Neutrophil (primary cell): ENCODE results near the gene KLRK1.

Source experiments
- H3K27ac ChIP-seq: fragments of 200-600 bp; sonication (generic); 2 replicates; pipeline ENCODE4 v1.5.1; 2016; ENCODE audit warnings: mild to moderate bottlenecking, moderate library complexity
- H3K27me3 ChIP-seq: fragments of 200-600 bp; sonication (generic); 2 replicates; pipeline ENCODE4 v1.6.0; 2016; ENCODE audit warnings: mild to moderate bottlenecking
- H3K36me3 ChIP-seq: fragments of 200-600 bp; sonication (generic); 2 replicates; pipeline ENCODE4 v1.5.1; 2017
- H3K4me1 ChIP-seq, 2 experiments: fragments of 200-600 bp in 1 of 2; sonication (generic) in 1 of 2; 1 replicate in 1 of 2; 2 replicates in 1 of 2; pipeline versions ENCODE4 v1.5.1 to v1.6.1; 2013 to 2016; ENCODE audit warnings: low read depth in 1 of 2, low read length in 1 of 2, mild to moderate bottlenecking in 1 of 2, moderate library complexity in 1 of 2; ENCODE audit not compliant: control insufficient read depth in 1 of 2, insufficient read depth in 1 of 2
- H3K4me3 ChIP-seq, 2 experiments: fragments of 200-600 bp in 1 of 2; sonication (generic) in 1 of 2; 1 replicate in 1 of 2; 2 replicates in 1 of 2; pipeline ENCODE4 v1.5.1; 2013 to 2016; ENCODE audit warnings: low read depth in 1 of 2, low read length in 1 of 2, mild to moderate bottlenecking in 1 of 2, moderate library complexity in 1 of 2
- H3K9me3 ChIP-seq: fragments of 200-600 bp; sonication (generic); 2 replicates; pipeline ENCODE4 v1.5.1; 2016
- TF ChIP-seq, protein P1 (sequence below): fragments of 200-600 bp; sonication (generic); IDR thresholded peaks from 2 replicates; pipeline ENCODE4 v1.5.1; 2016; ENCODE audit warnings: antibody characterized with exemption

The KLRK1 gene

GRCh38 chr12:10366875-10367274 lies 23.0 kb downstream of the KLRK1 start:
- Histone ChIP-seq H3K36me3 (no peaks in the 10 kb centered on the region), H3K27me3 (no peaks in the 10 kb centered on the region), H3K9me3 (no peaks in the 10 kb centered on the region), H3K4me3 (no peak overlapping the region), H3K4me1 (peaks cover 41 to 48% of the 10 kb centered on the region in 2 experiments), H3K27ac (no peak overlapping the region)
- TF ChIP-seq, protein P1, sequence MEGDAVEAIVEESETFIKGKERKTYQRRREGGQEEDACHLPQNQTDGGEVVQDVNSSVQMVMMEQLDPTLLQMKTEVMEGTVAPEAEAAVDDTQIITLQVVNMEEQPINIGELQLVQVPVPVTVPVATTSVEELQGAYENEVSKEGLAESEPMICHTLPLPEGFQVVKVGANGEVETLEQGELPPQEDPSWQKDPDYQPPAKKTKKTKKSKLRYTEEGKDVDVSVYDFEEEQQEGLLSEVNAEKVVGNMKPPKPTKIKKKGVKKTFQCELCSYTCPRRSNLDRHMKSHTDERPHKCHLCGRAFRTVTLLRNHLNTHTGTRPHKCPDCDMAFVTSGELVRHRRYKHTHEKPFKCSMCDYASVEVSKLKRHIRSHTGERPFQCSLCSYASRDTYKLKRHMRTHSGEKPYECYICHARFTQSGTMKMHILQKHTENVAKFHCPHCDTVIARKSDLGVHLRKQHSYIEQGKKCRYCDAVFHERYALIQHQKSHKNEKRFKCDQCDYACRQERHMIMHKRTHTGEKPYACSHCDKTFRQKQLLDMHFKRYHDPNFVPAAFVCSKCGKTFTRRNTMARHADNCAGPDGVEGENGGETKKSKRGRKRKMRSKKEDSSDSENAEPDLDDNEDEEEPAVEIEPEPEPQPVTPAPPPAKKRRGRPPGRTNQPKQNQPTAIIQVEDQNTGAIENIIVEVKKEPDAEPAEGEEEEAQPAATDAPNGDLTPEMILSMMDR = no peak

DNA sequence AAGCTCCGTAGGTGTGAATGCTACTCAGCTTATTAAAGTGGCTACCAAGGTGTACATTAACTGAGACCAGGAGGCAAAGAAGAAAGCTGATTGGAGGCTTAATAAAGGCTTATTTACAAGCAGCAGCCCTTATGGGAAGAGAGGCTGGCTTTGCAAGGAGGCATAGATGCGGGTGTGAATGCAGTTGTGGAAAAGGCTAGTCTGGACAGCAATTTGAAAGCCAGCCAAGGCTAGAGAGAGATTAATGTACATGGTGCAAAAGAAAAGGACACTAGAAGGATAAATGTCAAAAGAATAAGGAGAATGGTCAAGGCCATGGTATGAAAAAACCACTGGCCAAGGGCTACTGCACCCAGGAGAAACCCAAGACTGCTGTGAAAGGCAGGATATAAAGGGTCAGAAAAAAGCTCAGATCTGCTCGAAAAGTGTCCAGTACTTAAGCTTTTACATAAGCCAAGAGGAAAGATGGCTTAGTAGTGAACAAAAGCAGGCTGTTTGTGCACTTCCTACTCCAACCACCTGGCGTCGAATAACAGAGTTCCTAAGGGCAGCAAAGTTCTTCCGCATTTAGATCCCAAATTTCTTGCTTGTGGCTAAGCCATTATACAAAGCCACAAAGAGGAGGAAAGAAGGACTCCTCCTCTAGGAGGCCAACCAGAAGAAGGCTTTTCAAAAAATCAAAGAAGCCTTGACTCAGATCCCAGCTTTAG lies 24.0 kb downstream of the KLRK1 start:
- peaks cover 33 to 40% of the 10 kb centered on the region in 2 experiments for H3K4me1 ChIP-seq

DNA sequence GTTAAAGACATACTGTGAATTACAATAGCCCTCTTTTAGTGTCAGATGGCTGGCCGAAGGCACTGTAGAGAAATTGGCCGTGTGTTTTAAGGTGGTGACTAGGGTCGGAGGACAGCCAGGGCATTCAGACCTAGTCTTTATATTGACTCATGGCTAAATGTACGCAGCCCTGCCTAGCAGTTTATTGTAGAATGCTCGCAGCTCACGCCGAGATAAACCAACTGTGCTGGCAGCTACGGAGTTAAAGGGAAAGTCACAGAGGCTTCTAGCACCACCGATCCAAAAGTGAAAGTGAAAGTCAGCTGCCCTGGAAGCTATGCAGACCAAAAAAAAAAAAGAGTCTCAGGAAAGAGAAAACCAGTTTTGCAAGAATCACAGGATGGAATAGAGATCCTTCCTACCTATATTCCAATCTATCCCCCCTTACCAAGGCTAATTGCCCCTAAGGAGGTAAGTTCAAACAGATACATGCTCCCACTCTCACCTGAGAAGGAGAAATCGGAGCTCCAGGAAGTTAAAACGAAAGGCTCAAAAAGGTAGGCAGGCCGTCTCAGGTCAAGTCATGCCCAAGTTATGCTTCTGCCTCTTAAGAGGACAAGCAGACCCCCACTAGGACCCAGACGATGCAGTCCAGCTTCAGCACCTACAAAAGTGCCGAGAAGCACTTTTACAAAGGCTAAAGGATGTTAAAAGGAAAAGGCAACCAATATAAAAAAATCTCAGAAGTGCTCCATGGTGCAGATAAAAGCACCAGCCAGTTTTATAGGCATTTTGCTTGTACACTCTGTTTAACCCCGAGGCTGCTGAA lies 24.8 kb downstream of the KLRK1 start:
- Histone ChIP-seq H3K4me1 (peaks cover 32 to 39% of the 10 kb centered on the region in 2 experiments), H3K9me3 (no peaks in the 10 kb centered on the region), H3K36me3 (no peaks in the 10 kb centered on the region), H3K27ac (peak overlapping the region; percentile 79), H3K27me3 (no peaks in the 10 kb centered on the region), H3K4me3 (peak overlapping the region; percentile 81 to 97)
- TF ChIP-seq, protein P1 = no peak

More for the DNA sequence above, 24.0 kb downstream of the KLRK1 start:
- Histone ChIP-seq H3K4me3 (peak overlapping the region; percentile 81 to 97), H3K36me3 (no peaks in the 10 kb centered on the region), H3K9me3 (no peaks in the 10 kb centered on the region), H3K27ac (peak overlapping the region; percentile 79), H3K27me3 (no peaks in the 10 kb centered on the region)
- TF ChIP-seq, protein P1 = no peak

- H3K4me3 ChIP-seq = peak overlapping the region; percentile 81 to 97
- TF ChIP-seq, protein P1 = no peak
- H3K4me1 ChIP-seq = peaks cover 32 to 39% of the 10 kb centered on the region in 2 experiments
- peak overlapping the region; percentile 79 for H3K27ac ChIP-seq
- no peaks in the 10 kb centered on the region for H3K9me3 ChIP-seq
- no peaks in the 10 kb centered on the region for H3K27me3 ChIP-seq
- H3K36me3 ChIP-seq = no peaks in the 10 kb centered on the region
Observed at GRCh38 chr12:10363914-10364814, 25.7 kb downstream of the KLRK1 start.

DNA sequence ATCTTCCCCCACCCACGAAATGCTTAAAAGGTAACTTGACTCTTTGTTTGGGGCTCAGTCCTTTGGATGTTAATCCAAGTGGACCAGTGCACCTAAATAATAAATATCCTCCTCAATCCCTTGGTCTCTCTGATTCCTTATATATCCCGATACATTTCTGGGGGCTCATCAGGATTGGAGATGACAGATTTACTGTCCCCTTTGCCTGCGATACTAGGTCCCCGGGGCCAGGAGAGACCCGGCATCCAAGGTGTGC lies 26.3 kb downstream of the KLRK1 start:
- H3K36me3 ChIP-seq = no peaks in the 10 kb centered on the region
- peak overlapping the region in 1 of 2 experiments; percentile 97 for H3K4me3 ChIP-seq
- TF ChIP-seq, protein P1 = no peak
- peak overlapping the region; percentile 79 for H3K27ac ChIP-seq
- H3K9me3 ChIP-seq = no peaks in the 10 kb centered on the region
- no peaks in the 10 kb centered on the region for H3K27me3 ChIP-seq
- peaks cover 32 to 39% of the 10 kb centered on the region in 2 experiments for H3K4me1 ChIP-seq
